ENCODE results near the gene TMEM250.
A peak's percentile ranks its signal among the peaks of the same experiment; 100 is the strongest.
"Not testable (repeated sequence)": the region's sequence is repeated elsewhere in the genome, so short reads cannot be mapped to it uniquely, and the experiment has no call there.

TMEM250 gene, protein sequence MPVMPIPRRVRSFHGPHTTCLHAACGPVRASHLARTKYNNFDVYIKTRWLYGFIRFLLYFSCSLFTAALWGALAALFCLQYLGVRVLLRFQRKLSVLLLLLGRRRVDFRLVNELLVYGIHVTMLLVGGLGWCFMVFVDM
- 13.9 to 77.9 (median 37.0) reads per million in 17 experiments for total RNA-seq

DNA sequence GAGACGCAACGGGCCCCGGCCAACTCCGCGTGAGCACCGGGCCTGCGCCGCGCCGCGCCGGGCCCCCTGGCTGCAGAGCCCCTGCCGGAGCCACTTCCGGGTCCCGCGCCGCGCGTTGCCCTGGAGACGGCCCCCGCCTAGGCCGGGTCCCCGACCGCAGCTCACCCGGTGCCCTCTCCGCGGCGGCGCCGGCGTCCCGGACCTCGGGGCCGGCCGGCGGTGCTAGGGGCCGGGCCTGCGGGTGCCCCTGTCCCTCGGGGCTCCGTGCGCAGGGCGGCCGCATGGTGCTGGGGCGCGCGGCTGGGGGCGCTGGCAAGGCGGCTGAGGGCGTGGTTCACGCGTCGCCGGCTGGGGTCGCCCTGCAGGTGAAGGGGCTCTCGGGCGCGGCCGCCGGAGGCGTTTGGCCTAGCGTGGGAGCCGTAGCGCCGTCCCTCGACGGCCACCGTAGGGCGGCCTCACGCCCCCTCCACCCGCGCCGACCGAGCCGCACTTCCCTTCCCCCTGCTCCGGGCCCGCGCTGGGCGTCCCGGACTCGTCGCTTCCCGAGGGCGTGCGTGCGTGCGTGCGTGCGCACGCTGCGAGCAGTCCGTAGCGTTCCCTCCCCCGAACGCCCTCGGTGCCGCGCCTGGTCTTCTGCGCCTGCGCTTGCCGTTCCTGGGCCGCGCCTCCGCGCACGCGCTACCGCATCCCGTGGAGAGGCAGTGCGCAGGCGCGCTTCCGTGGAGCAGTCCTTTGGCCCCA is at the start of gene TMEM250:
TMEM250 (minus strand) TSS at position 556 of the 741 bp plus-strand sequence. CDS start 1,975 bp downstream, outside the sequence.
- peak; percentile 99 to 100 (median 100) for DNase-seq

DNA sequence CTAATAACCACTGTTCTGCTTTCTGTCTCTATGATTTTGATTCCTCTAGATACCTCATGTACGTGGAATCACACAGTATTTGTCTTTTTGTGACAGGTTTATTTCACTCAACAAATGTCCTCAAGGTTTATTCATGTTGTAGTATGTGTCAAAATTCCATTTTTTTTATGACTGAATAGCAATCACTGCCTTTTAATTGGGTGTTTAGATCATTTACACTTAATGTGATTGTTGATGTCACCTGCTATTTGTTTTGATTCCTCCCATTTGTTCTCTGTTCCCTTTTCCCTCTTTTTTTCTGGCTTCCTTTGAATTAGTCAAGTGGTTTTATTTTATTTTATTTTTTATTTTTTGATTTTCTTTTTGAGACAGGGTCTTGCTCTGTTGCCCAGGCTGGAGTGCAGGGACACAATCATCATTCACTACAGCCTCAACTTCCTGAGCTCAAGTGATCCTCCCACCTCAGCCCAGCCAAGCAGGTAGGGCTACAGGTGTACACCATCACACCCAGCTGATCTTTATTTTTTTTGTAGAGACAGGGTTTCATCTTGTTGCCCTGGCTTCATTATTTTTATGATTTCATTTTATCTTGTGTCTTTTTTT is 44.7 kb upstream of the TMEM250 start:
- no peak for DNase-seq

DNA sequence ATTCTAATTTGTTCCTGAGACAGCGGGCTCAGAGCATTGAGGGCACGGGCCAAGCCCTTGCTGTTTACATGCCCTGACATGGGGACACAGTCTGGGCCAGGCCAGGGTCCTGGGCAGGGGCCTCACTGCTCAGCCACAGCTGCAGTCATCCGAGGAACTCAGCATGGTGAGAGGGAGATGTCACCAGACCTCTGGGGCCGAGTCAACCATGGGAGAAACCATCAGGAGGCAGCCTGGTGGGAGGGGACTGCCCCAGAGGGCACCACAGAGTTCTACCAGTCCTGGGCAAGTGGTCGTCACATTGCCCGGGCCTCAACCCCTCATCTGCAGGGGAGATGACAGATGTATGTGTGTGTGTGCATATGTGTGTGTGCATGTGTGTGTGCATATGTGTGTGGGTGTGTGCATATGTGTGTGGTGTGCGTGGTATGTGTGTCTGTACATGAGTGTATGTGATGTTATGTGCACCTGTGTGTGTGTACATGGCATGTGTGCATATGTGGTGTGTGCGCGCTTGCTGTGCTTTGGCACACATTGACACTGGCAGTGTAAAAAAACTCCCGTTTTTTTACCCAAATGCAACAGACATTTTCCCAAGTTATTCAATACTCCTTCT is 42.4 kb upstream of the TMEM250 start:
- DNase-seq = no peak

DNA sequence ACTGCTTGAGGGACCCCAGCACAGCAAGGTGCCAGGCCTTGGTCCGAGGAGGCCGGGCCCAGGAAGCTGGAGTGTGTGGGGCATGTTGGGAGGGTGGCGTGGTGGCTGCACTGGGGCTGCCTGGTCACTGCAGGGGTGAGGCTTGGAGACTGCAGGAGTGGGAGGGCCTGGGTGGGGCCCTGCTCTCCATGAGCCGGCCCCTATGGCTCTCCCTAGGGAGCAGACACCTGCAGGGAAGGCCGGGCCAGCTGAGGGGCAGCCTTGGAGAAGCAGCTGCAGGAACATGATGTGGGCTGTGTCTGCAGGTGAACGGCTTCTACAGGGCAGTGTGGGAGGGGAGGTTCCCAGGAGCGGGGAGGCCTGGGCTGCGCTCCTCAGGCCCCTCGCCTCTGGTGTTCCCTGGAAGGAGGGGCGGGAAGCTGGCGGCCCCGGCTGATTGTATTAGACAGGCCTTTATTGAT is 41.7 kb upstream of the TMEM250 start:
- DNase-seq = no peak

DNA sequence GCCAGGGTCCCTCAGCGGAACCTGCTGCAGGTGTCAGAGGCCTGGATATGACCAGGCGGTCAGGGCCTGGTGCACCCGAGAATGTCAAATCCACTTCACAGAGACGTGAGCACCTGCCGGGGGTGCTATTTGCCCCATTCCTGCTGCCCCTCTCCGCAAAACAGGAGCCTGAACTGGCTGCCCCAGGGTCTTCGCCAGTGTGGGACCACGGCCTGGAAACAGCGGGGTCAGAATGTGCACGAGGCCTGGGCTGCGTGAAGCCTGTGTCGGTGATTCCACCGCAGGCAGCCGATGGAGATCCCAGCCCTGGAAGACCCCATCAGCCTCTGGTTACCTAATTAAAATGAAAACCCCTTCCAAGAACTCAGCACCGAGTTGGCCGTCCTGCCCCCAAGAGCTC is 41.2 kb upstream of the TMEM250 start:
- DNase-seq = no peak

DNA sequence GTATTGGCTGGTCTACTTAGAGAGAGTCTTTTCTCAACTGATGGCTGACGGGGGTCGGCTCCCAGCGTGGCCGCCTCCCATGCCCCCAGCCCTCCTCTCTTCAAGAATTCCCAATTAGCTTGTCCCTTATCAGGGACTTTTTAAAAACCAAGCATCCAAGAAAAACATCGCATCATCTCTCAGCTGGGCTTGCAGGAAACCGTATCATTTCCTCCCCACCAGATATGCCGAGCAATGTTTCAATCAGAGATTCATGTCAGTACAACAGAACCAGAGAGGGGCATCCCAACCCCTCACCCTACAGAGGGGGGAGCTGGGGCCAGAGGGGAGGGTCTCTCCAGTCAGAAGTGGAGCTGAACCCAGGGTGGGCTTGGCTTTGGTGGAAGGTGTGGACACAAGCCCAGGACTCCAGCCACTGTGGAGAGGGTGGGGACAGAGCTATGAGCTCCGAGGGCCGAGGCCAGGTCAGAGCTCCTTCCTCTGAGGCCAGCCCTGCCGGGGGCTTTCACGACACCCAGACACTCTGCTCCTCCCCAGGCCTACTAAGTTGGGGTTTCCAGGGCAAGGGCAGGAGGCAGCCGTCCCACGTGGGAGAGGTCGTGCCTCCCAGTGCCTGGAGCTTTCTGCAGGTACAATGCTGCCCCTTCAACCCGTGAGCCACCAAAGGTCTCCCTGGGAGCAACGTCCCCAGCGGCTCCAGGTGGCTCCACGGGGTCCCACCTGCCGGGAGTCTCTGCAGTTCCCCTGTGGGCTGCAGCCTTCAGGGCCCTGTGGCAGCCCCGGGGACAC is 39.0 kb upstream of the TMEM250 start:
- DNase-seq = no peak

DNA sequence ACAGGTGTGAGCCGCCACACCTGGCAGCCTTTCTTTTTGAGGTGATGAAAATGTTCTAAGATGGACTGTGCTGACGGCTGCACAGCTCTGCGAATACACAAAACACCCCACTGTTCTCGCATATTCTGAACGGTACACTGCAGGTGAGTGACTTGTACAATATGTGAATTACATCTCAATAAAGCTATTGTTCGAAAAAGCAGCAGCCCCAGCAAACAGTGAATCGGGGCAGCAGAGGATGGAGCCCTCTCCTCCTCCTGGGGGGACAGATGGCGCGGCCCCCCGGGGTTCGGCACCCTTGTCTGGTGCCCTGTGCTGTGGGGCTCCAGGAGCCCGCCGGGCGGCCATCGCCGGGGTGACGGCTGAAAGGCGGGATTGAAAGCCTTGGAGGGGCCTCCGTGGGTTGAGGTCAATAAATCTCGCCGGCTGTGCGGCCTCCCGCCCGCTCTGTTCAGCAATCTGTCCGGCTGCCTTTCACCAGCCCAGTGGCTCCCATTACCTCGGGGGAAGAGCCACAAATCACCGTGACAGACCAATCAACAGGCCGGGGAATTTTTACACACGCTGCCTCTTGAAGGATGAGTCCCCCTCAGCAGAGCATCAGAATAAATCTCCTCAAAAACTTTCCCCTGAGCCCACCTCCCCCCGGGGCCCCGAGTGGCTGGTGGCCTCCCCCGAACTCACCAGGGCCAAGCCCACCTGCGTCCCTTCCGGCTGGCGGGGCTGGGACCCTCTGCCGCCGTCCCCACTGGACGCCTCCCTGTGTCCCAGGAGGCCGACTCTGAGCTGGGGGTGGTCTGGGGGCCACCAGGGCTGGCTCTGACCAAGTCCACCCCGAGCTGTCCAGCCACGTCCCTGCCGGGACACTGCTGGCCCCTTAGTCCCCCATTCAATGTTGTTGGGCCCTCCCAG is 37.8 kb upstream of the TMEM250 start:
- DNase-seq = no peak

DNA sequence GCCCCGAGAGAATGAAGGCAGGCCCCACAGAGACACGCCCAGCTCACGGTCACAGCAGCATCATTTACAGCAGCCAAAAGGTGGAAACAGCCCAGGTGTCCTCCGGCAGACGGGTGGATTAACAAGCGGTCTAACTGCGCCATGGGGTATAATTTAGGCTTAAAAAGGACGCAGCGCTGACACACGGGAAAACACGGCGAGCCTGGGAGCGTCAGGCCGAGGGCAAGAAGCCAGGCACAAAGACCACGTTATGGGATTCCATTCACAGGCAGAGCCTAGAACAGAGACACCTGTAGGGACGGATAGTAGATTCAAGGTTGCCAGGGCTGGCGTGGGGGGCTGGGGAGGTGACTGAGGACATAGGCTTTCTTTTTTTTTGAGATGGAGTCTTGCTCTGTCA is 36.9 kb upstream of the TMEM250 start:
- DNase-seq = no peak

DNA sequence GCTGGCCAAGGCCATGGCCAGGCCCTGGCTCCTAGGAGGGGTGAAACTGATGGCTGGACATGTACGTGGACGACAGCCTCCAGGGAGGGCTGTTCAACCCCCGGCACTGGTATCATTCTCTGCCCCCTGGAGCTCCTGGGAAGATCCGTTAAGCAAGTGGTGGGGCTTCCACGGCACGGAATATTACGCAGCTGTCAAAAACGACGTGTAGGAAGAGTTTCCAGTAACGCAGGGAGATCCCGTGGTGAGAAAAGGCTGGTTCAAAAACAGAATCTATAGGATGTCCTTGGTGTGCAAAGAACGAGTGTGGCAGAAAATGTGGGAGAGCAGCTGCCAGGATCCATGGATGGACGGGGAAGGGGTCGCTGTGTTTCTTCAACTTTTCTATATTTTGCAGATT is 36.3 kb upstream of the TMEM250 start:
- no peak for DNase-seq

DNA sequence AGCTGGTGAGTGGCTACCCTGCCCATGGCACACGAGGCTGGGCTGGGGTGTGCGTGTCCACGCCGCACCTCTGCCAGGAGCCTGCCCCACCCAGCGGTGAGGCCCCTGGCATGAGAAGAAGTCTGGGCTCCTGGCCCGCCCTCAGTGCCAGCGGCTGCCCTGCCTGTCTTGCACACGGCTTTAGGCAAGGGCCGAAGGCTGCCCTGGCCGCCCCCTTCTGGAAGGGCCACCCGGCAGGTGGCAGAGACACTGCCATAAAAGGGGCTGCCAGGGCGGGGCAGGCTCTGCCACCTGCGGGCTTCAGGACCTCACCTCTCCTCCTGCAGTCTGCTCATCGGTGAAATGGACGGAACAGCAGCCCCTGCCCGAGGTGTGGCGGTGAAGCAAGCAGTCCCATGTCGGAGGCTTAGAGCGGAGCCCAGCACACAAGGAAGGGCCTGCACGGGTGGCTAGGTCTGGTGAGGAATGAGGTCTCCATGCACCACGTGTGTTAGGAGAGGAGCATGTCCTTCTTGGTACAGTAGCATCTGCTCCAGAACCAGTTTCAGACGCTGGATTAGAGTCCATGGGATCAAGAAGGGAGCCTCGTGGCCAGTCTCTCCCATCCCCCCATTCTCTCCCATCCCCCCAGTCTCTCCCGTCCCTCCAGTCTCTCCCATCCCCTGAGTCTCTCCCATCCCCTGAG is 34.8 kb upstream of the TMEM250 start:
- DNase-seq = no peak

DNA sequence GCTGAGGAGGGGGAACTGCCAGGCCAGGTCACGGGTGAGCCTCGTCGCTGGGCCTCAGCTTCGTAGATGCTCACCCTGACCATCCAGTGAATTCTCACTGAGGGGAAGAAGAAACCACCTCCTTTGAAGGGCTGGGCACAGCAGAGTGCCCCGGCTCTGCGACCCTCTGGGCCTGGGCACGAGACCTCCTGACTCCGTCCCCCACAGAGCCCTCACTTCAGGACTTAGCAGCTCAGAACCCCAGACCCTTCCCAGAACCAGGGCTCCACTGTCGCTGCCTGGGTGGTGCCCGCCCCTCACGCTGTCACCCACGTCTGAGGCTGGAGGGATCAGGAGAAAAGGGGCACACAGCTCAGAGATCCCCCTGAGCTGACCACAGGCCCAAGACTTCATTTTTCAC is 34.3 kb upstream of the TMEM250 start:
- DNase-seq = no peak

DNA sequence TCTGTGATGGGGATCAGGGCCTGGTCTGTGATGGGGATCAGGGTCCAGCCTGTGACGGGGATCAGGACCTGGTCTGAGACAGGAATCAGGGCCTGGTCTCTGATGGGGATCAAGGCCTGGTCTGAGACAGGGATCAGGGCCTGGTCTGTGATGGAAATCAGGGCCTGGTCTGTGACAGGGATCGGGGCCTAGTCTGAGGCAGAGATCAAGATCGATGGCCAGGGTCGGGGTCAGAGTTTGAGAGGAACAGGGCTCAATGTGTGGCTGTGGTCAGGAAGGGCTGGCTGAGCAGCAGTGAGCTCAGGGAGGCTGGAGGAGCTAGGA is 33.8 kb upstream of the TMEM250 start:
- no peak for DNase-seq

DNA sequence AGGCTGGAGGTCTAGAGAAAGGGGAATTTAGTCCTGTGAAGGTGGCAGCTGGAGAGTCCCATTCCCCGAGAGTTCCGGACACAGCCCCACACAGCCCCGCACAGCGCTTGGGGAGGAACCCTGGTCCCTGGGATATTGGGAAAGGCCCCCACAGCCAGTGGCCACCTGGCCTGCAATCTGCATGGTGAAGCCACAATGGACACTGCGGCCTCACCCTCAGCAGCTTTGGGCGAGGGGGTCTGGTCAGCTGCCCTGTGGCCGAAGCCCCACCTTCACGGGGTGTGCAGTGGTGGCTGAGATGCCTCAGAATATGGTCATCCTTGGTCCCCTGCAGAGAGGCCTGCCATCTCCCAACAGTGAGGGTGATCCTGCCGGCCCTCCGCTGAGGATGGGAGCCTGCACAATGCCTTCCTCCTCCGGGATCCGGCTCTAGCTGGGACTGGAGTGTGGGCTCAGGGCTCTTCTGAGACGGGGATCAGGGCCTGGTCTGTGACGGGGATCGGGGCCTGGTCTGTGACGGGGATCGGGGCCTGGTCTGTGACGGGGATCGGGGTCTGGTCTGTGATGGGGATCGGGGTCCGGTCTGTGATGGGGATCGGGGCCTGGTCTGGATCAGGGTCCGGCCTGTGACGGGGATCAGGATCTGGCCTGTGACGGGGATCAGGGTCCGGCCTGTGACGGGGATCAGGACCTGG is 33.3 kb upstream of the TMEM250 start:
- DNase-seq = no peak

DNA sequence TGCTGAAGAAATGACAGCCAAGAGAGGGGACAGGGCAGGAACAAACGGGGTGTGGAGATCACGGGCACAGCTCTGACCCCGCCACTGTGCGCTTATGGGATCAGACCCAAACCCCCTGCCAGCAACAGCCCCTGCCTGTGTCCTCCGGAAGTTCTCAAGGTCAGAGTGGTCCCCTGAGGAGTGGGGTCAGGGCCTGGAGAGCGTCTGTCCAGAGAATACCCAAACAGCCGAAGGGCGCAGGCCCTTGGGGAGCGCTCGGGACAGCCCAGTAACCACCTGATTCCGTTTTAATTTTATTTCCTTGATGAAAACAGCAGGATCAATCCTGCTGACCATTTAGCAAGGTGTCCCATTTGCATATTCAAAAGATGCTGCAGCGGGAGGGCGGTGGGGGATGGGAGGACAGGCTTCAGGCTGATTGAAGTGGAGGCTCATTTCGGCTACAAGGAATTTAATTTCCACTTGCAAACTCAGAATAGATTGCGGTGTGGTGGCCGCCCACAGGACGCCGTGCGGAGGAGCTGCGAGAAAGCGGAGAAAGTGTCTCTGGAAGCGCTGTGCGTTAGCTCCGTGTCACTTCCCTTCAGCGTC is 32.6 kb upstream of the TMEM250 start:
- DNase-seq = no peak

DNA sequence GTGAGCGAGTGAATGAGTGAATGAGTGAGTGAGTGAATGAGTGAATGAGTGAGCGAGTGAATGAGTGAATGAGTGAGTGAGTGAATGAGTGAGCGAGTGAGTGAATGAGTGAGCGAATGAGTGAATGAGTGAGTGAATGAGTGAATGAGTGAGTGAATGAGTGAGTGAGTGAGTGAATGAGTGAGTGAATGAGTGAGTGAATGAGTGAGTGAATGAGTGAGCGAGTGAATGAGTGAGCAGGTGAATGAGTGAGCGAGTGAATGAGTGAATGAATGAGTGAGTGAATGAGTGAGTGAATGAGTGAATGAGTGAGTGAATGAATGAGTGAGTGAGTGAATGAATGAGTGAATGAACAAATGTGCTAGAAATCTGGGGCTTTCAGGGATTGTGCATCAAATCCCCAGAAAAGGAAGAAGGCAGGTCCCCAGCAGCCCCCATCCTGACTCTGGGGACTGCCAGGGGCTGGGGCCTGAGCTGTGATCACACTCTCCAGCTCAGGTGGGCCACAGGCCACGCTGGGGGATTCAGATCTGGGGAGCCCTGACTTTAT is 32.1 kb upstream of the TMEM250 start:
- DNase-seq = not testable (repeated sequence)

DNA sequence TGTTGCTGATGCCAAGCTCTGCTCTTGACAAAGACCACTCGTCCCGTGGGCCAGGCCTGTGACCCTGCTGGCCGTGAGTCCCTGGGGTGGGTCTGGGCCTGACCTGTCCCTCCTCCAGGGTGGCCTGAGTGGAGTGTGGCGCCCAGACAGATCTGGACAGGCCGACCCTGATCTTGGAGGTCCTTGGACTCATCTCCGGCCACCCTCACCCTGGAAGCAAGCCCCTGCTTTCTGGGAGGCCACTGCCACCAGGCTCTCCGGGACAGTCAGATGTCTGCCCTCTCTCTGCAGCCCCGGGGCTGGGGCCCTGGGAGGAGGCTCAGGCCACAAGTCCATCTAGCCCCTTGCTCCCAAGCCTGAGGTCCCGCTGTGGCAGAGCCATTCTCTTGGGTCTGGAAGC is 31.2 kb upstream of the TMEM250 start:
- no peak for DNase-seq

DNA sequence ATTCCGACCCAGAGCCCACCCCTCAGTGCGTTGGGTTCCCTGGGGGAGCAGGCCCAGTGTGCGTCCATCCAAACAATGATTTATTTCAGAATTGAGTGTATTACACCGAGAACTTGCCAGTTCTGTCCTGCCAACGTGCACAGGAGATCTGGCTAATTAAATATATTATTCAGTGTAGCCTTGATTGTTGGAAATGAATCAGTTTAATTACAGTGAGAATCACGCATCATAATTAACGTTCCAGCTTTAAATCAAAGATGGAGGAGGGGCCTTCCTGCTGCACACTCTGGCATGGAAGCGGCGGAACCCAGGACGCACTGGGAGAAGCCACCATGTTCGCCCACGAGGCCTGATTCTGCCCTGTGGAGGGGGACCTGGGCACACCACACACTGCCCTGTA is 30.7 kb upstream of the TMEM250 start:
- DNase-seq = no peak

DNA sequence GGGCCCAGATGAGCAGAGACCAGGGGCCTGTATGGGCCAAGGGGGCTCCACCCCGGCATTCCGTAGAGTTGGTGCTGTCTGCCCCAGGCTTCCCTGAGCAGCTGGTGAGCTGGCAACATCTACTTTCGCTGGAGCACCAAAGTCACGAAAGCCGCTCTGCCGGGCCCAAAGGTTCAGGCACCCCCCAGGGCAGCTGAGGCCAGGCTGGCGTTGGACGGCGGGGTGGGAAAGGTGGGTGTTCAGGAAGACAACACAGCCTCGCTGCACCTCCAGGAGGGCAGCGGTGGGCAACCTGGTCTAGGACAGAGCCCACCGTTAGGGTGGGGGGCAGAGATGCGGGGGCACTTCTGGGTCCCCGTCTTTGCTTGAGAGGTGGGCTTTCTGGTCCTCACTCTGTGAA is 30.1 kb upstream of the TMEM250 start:
- DNase-seq = no peak

DNA sequence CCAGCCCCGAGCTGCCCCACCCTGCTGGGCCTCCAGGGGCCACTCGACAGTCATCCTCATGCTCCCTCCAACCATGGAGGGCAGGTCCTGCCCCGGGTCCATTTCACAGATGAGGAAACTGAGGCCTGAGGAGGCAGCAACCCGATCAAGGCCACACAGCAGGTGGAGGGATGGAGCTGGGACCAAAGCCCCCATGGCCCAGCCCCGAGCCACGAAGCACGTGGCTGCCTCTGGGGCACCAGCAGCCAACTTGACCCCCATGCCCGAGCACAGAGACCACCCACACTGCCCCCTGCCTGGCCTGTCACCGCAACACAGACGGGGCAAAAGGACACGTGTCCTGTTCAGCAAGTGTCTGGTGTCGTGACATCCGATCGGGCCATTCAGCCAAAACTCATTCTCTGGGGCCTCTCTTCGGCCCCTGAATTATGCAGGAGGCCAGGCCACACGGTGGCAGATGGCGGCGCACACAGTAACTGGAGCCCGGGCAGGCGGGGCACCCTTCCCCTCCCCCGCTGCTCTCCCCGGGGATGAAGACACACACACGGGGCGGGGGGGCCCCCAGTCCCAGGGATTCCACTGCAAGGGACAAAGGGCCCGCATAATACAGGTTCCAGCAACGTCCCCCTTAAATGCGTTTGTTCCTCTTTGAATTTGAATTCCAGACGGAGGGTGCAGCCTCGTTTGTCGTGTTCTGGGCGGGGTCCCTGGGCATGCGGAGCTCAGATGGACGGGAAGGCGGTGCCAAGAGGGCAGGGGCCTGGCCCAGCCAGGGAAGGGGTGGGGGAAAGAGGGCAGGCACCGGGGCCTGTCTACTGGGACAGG is 29.4 kb upstream of the TMEM250 start:
- no peak for DNase-seq

All from suppressor macrophage (primary cell).